NCI-H1105 treated with DMSO at 0.1 percent for 48 hours (cell line): Measurements from ENCODE around the gene ZNF133.
A peak's percentile ranks its signal among the peaks of the same experiment; 100 is the strongest.
"Not testable (repeated sequence)": the region's sequence is repeated elsewhere in the genome, so short reads cannot be mapped to it uniquely, and the experiment has no call there.

ENCODE experiments used
- DNase-seq: peaks from one replicate; lab custom pipeline; 2025; lab: John Stamatoyannopoulos, UW

The ZNF133 gene

GRCh38 chr20:18287915-18288748, at the start of gene ZNF133:
Gene ZNF133, plus strand, starts transcription at chr20:18288527. Its CDS starts 17,160 bp downstream, at chr20:18305687.
- peak; percentile 93 for DNase-seq

GRCh38 chr20:18240997-18241396, 47.3 kb upstream of the ZNF133 start:
- no peak for DNase-seq

DNA sequence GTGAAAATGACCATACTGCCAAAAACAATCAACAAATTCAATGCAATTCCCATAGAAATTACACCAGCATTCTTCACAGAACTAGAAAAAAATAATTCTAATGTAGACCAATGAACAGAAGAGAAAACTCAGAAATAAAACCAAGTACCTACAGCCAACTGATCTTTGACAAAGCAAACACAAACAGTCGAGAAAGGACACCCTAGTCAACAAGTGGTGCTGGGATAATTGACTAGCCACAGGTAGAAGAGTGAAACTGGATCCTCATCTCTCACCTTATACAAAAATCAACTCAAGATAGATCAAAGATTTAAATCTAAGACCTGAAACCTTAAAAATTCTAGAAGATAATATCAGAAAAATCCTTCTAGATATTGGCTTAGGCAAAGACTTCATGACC, 44.5 kb upstream of the ZNF133 start:
- no peak for DNase-seq

- not testable (repeated sequence) for DNase-seq
These were observed 39.8 kb upstream of the ZNF133 start for GRCh38 chr20:18248545-18248944.

- DNase-seq, result no peak
These were observed 38.1 kb upstream of the ZNF133 start for GRCh38 chr20:18250217-18250616.

GRCh38 chr20:18252597-18253451, 35.5 kb upstream of the ZNF133 start:
- no peak for DNase-seq

DNA sequence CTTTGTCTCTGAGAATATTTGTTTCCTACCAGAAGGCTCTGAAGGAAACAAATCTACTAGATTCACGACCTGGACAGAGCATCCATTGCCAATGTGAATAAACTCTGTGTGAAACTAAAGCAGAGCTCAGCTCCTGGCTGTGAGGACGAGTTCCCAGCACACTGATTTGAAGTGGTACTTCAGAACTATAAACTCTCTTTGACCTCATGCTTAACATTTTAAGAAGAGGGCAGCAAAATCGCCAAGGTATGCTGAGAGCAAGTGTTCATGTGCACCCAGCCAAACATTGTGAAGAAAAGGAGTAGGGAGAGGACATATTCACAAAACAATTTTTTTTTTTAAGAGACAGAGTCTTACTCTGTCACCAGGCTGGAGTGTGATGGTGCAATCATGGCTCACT, 33.7 kb upstream of the ZNF133 start:
- no peak for DNase-seq

GRCh38 chr20:18255526-18255925, 32.8 kb upstream of the ZNF133 start:
- DNase-seq, result no peak

GRCh38 chr20:18256440-18257090, 31.8 kb upstream of the ZNF133 start:
- DNase-seq, result no peak

DNA sequence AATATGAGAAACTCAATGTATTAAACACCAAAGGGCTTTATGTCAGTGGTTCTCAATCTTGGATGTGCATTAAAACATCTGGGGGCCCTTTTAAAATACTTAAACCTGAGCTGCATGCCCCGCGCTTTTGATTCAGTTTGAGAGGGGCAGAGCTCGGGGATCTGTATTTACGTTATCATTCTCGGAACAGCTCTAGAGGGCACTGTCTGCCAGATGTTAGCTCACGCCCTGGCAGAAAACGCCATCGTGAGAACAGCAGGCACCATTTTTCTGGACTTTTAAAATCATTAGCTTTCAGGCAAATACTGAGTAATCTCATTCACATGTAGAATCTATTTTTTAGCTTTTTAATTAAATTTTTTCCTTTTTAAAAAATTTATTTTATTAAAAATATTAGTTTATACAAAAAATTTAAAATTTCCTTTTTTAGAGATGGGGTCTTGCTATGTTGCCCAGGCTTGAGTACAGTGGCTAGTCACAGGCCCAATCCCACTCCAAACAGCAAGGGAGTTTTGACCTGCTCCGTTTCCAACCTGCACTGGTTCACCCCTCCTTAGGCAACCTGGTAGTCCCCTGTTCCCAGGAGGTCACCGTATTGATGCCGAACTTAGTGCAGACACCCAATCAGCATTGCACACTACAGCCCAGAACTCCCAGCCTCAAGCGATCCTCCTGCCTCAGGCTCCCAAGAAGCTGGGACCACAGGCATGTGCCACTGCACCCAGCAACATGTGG, 30.0 kb upstream of the ZNF133 start:
- no peak for DNase-seq

- DNase-seq, result no peak
These were observed 28.6 kb upstream of the ZNF133 start for GRCh38 chr20:18259730-18260129.

DNA sequence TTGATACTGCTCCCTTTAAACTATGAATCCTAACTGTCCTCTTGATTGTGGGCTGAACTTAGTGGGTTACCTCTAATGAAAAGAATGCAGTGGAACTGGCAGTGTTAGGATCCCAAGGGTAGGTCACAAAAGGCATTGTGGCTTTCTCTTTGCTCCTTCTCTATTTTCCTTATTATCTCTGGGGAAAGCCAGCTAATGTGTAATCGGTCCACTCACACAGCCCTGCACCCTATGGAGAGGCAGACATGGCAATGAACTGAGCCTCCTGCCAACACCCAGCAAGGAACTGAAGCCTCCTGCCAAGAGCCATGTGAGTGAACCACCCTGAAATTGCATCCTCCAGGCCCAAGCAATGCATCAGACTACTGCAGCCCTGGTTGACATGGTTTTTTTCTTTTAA, 24.6 kb upstream of the ZNF133 start:
- DNase-seq, result no peak

DNA sequence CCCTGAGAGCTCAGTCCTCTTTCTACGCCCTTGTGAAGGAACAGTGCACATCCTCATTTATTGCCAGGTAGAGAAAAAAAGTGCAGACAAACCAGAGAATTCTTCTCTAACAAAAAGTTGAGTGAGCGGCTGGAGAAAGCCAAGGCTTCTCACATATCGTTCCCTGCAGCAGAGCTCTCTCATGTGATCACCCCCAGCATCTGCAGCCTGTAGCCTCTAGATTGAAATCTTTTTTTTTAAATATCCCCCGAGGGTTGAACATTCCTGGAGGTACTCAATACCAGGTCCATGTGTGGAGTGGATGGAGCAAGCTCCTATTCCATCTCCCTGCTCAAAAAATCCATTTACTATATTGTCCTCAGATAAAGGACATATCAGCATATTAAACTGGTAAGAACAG, 22.9 kb upstream of the ZNF133 start:
- DNase-seq, result no peak

DNA sequence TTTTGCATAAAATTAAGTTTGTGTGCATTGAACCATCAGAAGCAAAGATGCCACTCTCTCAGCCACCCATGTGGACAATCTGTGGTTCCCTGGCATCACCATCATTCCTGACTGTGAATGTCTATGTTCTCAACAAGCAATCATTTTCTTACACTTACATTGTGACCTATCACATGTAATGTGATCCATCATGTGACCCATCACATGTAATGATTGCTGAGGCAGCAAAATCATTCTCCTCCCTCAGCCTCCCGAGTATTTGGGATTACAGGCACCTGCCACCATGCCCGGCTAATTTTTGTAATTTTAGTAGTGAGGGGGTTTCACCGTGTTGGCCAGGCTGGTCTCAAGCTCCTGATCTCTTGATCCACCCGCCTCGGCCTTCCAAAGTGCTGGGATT, 22.0 kb upstream of the ZNF133 start:
- no peak for DNase-seq

DNA sequence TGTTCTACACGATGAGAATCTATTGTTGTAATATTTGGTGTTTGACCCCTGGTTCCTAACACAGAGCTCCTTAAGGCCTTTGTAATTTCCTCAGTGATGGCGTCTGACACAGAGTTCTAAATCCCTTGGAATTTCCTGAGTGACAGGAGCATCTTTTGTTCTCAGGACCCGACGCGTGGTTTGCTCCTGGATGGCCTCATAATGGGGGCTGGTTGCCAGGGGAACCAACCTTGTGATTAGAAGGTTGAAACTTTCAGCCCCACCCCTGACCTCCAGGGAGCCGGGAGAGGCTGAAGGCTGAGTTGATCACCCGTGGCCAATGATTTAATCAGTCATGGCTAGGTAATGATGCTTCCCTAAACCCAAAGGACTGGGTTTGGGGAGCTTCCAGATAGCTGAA, 20.5 kb upstream of the ZNF133 start:
- DNase-seq, result no peak

DNA sequence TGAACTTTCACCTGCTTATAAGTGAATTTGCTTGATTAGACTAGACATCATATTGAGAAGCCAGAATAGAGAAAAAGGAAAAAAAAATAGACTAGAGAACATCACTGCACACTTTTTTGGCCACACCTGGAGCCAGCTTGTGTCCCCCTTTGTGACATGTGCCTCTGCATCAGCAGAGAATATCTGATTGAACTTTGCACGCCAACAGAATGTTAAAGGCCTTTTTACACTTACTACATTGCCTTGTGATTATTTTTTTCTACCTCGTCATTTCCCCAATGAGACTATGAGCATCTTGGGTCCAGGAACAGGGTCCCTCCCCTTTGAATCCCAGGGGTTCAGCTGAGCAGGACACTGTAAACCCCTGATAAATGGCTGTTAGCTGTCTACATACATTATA, 17.2 kb upstream of the ZNF133 start:
- DNase-seq, result no peak

DNA sequence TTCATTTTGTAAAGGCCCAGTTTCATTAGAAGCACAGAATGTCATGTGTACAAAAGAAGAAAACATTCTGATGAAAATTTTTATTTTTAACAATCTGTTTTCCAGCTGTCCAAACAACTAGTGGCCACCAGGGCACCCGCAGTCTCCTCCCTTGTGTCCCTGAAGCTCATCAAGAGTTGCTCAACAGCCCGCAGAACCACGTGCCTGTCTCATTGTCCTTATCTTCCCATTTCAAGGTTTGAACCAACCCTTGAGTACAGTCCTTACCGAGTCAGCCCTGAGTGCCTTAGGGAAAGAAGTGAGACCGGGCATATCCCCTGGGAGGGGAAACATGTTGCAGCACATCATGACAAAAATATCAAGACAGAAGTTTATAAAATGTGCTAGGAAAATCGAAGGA, 15.9 kb upstream of the ZNF133 start:
- DNase-seq, result no peak

DNA sequence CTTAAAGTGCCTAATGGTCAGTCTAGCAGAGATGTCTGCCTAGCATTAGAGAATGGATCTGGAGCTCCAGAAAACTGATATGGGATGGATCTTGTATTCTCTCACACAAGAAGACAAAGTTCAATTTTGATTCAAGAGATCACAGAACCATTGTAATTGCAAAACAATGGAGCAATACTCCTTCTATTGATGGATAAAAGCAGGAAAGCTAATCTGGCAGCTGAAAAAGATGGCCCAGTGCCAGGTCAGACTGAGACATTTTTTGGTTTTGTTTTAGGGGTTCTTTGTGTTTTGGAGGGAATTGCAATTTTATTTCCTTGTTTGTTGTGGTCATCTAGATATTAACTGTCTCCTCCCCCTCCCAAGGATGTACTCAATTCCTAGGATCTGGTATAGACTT, 14.6 kb upstream of the ZNF133 start:
- no peak for DNase-seq

GRCh38 chr20:18275960-18276359, 12.4 kb upstream of the ZNF133 start:
- DNase-seq, result not testable (repeated sequence)

- peak; percentile 77 for DNase-seq
These were observed 11.5 kb upstream of the ZNF133 start for GRCh38 chr20:18276821-18277220.

DNA sequence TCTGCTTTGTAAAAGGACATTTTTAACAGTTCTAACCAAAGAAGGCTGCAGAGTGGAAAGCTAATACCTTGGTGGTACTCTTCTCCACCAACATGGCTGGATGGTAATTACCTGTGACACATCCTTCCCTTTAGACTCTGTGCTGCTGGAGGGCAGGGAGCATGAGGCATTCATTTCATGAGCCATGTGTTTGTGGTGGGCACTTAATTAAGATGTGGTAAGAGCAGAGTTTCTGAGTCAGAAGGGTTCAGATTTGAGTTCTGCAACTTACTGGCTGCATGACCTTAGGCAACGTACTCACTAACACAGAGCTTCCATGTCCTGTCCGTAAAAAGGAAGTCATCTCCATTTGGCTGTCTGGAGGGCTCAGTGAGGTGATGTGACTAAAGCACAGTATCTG, 9.1 kb upstream of the ZNF133 start:
- DNase-seq, result no peak
